Neural progenitor cell (in vitro differentiated cells): Measurements from ENCODE around the gene S100A5. TPM values are rescaled to one million over a fixed set of nuclear protein-coding genes. Genes with fewer than 3 reads are reported as not detected.

Source experiments
- DNase-seq: peaks from one replicate; pipeline ENCODE4 v3.0.0-alpha.2; 2016; ENCODE audit warnings: low spot score
- H2AFZ ChIP-seq: fragments of 200-600 bp; sonication (generic); replicated peaks from 2 replicates; pipeline ENCODE4 v1.6.1; 2016; ENCODE audit warnings: antibody characterized with exemption
- H3F3A ChIP-seq: fragments of 200-600 bp; sonication (generic); 2 replicates; pipeline ENCODE4 v1.6.1; 2016; ENCODE audit warnings: antibody characterized with exemption, low read depth
- H3K27ac ChIP-seq: fragments of 200-600 bp; sonication (generic); 2 replicates; pipeline ENCODE4 v1.5.1; 2016; ENCODE audit warnings: mild to moderate bottlenecking
- H3K27me3 ChIP-seq: fragments of 200-600 bp; sonication (generic); 2 replicates; pipeline ENCODE4 v1.6.1; 2016; ENCODE audit warnings: mild to moderate bottlenecking, moderate library complexity
- H3K36me3 ChIP-seq: fragments of 200-600 bp; sonication (generic); 2 replicates; pipeline ENCODE4 v1.5.1; 2016
- H3K4me1 ChIP-seq: fragments of 200-600 bp; sonication (generic); 2 replicates; pipeline ENCODE4 v1.6.1; 2016; ENCODE audit warnings: mixed run types
- H3K4me2 ChIP-seq: fragments of 200-600 bp; sonication (generic); 2 replicates; pipeline ENCODE4 v1.6.1; 2016
- H3K4me3 ChIP-seq: fragments of 200-600 bp; sonication (generic); 2 replicates; pipeline ENCODE4 v1.5.1; 2016
- H3K79me2 ChIP-seq: fragments of 200-600 bp; sonication (generic); 2 replicates; pipeline ENCODE4 v1.6.1; 2016; ENCODE audit warnings: low read depth
- H3K9ac ChIP-seq: fragments of 200-600 bp; sonication (generic); 2 replicates; pipeline ENCODE4 v1.6.1; 2016
- H3K9me3 ChIP-seq: fragments of 200-600 bp; sonication (generic); 2 replicates; pipeline ENCODE4 v1.5.1; 2016; ENCODE audit warnings: low read depth
- H4K20me1 ChIP-seq: fragments of 200-600 bp; sonication (generic); 2 replicates; pipeline ENCODE4 v1.6.1; 2016; ENCODE audit warnings: low read depth
- H3K27ac Mint-ChIP-seq: 3 replicates; pipeline ENCODE4 v1.8.0; 2021; ENCODE audit warnings: mixed read lengths
- H3K27me3 Mint-ChIP-seq: 2 replicates; pipeline ENCODE4 v1.8.0; 2022; ENCODE audit warnings: low read depth, mild to moderate bottlenecking, inconsistent platforms, moderate library complexity, mixed read lengths; ENCODE audit not compliant: insufficient read depth
- H3K36me3 Mint-ChIP-seq: 3 replicates; pipeline ENCODE4 v1.8.0; 2021; ENCODE audit warnings: mixed read lengths
- H3K4me1 Mint-ChIP-seq: 3 replicates; pipeline ENCODE4 v1.8.0; 2021; ENCODE audit warnings: mixed read lengths
- H3K4me3 Mint-ChIP-seq: 3 replicates; pipeline ENCODE4 v1.8.0; 2021; ENCODE audit warnings: mild to moderate bottlenecking, moderate library complexity, mixed read lengths
- H3K9me3 Mint-ChIP-seq: 3 replicates; pipeline ENCODE4 v1.8.0; 2020; ENCODE audit warnings: mixed read lengths
- CTCF ChIP-seq: fragments of 200-600 bp; sonication (generic); IDR thresholded peaks from 2 replicates; pipeline ENCODE4 v1.5.1; 2017; ENCODE audit warnings: antibody characterized with exemption, mild to moderate bottlenecking
- EZH2 ChIP-seq: fragments of 200-600 bp; sonication (generic); IDR thresholded peaks from 2 replicates; pipeline ENCODE4 v1.6.1; 2017; ENCODE audit warnings: antibody characterized with exemption, mild to moderate bottlenecking, moderate library complexity
- EZH2phosphoT487 ChIP-seq: fragments of 200-600 bp; sonication (generic); IDR thresholded peaks from 2 replicates; pipeline ENCODE4 v1.6.1; 2017; ENCODE audit warnings: antibody characterized with exemption
- total RNA-seq: library from RNA; depleted of rRNA; stranded (reverse); fragments of >200 nt; gene quantifications from 2 replicates; pipeline ENCODE4 v1.2.3, GENCODE V29; 2015; ENCODE audit warnings: low replicate concordance

Gene S100A5
- total RNA-seq, 1 donor from 2014 or later: not detected

GRCh38 chr1:153519242-153519641 lies 21.5 kb downstream of the S100A5 start:
- Mint-ChIP-seq H3K9me3 (no peaks in the 10 kb centered on the region), H3K27ac (no peak overlapping the region), H3K36me3 (no peaks in the 10 kb centered on the region), H3K27me3 (no peaks in the 10 kb centered on the region), H3K4me1 (no peaks in the 10 kb centered on the region), H3K4me3 (no peak overlapping the region)
- no peak for DNase-seq
- no peaks in the 10 kb centered on the region for H3F3A ChIP-seq
- H2AFZ ChIP-seq: no peak overlapping the region
- TF ChIP-seq CTCF (no peak), EZH2phosphoT487 (no peak), EZH2 (no peak)
- no peaks in the 10 kb centered on the region for H4K20me1 ChIP-seq
- no peak overlapping the region for H3K4me3 ChIP-seq
- H3K9me3 ChIP-seq: no peaks in the 10 kb centered on the region
- no peak overlapping the region for H3K27ac ChIP-seq
- no peak overlapping the region for H3K9ac ChIP-seq
- H3K36me3 ChIP-seq: no peaks in the 10 kb centered on the region
- no peak overlapping the region for H3K4me2 ChIP-seq
- no peaks in the 10 kb centered on the region for H3K27me3 ChIP-seq
- no peaks in the 10 kb centered on the region for H3K4me1 ChIP-seq
- no peaks in the 10 kb centered on the region for H3K79me2 ChIP-seq

- no peaks in the 10 kb centered on the region for H3K36me3 Mint-ChIP-seq
Observed at GRCh38 chr1:153515504-153516394, 25.0 kb downstream of the S100A5 start.

GRCh38 chr1:153513666-153514065 lies 27.1 kb downstream of the S100A5 start:
- Histone ChIP-seq H4K20me1 (no peaks in the 10 kb centered on the region), H3K79me2 (no peaks in the 10 kb centered on the region), H3K27ac (no peak overlapping the region), H3K27me3 (peaks cover 6% of the 10 kb centered on the region), H3K36me3 (no peaks in the 10 kb centered on the region), H3K9ac (no peak overlapping the region), H3K4me1 (no peaks in the 10 kb centered on the region), H3K4me3 (no peak overlapping the region), H3K4me2 (no peak overlapping the region), H2AFZ (no peak overlapping the region), H3K9me3 (no peaks in the 10 kb centered on the region), H3F3A (peaks cover 3% of the 10 kb centered on the region)
- Mint-ChIP-seq H3K9me3 (no peaks in the 10 kb centered on the region), H3K36me3 (no peaks in the 10 kb centered on the region), H3K27ac (no peak overlapping the region), H3K4me3 (no peak overlapping the region), H3K4me1 (peaks cover 5% of the 10 kb centered on the region), H3K27me3 (no peaks in the 10 kb centered on the region)
- no peak for TF ChIP-seq EZH2
- TF ChIP-seq CTCF: no peak
- no peak for TF ChIP-seq EZH2phosphoT487
- no peak for DNase-seq

More at GRCh38 chr1:153515504-153516394, 25.0 kb downstream of the S100A5 start:
- H3K27me3 ChIP-seq: peaks cover 6% of the 10 kb centered on the region
- H3K79me2 ChIP-seq: no peaks in the 10 kb centered on the region
- H3K4me3 Mint-ChIP-seq: no peak overlapping the region
- no peak for TF ChIP-seq EZH2phosphoT487
- TF ChIP-seq EZH2: no peak
- no peak for TF ChIP-seq CTCF
- H2AFZ ChIP-seq: no peak overlapping the region
- peaks cover 5% of the 10 kb centered on the region for H3K4me1 Mint-ChIP-seq
- H4K20me1 ChIP-seq: no peaks in the 10 kb centered on the region
- no peaks in the 10 kb centered on the region for H3K27me3 Mint-ChIP-seq
- no peak for DNase-seq
- peaks cover under 1% of the 10 kb centered on the region for H3F3A ChIP-seq
- H3K4me2 ChIP-seq: no peak overlapping the region
- H3K27ac ChIP-seq: no peak overlapping the region
- H3K4me3 ChIP-seq: no peak overlapping the region
- no peaks in the 10 kb centered on the region for H3K4me1 ChIP-seq
- H3K9me3 Mint-ChIP-seq: no peaks in the 10 kb centered on the region
- H3K9me3 ChIP-seq: no peaks in the 10 kb centered on the region
- H3K27ac Mint-ChIP-seq: no peak overlapping the region
- no peaks in the 10 kb centered on the region for H3K36me3 ChIP-seq
- no peak overlapping the region for H3K9ac ChIP-seq
